Activated T-cell treated with anti-CD3 and anti-CD28 coated beads, Interleukin-2, amount 50 U/mL, for 48 hours (primary cell): ENCODE data around the gene POU5F1.
A peak's percentile ranks its signal among the peaks of the same experiment; 100 is the strongest.
"Not testable (repeated sequence)": the region's sequence is repeated elsewhere in the genome, so short reads cannot be mapped to it uniquely, and the experiment has no call there.

Experiments
- DNase-seq, 2 experiments: peaks; one replicate each; pipeline ENCODE4 v3.0.0-alpha.2; 2020

The POU5F1 gene

GRCh38 chr6:31190488-31190887 is 20.0 kb upstream of the POU5F1 start:
- DNase-seq = no peak

DNA sequence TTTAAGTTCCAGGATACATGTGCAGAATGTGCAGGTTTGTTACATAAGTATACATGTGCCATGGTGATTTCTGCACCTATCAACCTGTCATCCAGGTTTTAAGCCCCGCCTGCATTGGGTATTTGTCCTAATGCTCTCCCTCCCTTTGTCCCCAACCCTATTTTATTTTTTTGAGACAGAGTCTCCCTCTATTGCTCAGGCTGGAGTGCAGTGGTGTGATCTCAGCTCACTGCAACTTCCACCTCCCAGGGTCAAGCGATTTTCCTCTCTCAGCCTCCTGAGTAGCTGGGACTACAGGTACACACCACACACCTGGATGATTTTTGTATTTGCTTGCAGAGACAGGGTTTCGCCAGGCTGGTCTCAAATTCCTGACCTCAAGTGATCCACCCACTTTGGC is 18.7 kb upstream of the POU5F1 start:
- not testable (repeated sequence) for DNase-seq

DNA sequence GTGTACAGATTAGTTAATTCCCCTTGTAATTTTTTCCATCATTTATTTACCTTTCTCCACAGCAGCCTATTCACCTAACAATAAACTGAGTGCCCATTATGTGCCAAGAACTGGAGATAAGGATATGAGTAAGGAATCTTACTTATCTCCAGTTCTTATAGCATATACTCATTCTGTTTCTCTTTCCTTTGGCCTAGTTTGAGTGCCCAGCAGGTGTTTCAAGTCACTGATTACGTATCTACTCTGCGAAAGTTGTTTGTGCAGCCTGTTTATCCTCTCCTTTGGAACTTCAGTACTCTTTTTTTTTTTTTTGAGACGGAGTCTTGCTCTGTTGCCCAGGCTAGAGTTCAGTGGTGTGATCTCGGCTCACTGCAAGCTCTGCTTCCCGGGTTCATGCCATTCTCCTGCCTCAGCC is 17.3 kb upstream of the POU5F1 start:
- DNase-seq = no peak

GRCh38 chr6:31186052-31186734 is 15.7 kb upstream of the POU5F1 start:
- DNase-seq = no peak

DNA sequence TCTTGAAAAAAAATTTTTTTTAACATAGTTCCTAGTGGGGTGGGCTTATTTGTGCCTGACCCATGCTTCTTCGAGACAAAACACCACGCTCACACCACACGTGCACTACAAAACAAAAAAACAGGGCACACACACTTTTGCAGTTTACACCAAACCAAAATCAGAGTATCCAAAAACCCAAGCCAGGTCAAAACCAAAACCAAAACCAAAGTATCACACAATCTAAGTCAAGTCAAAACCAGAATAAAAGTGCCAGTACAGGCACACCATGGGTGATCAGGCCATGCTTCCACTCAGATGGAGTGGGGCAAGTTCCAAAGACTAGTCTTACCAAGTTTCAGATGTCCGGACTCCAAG is 15.2 kb upstream of the POU5F1 start:
- DNase-seq = not testable (repeated sequence)

GRCh38 chr6:31183859-31184258 is 13.4 kb upstream of the POU5F1 start:
- not testable (repeated sequence) for DNase-seq

- DNase-seq = not testable (repeated sequence)
These were observed 12.8 kb upstream of the POU5F1 start for GRCh38 chr6:31183287-31183686.

GRCh38 chr6:31180500-31180899 is 10.0 kb upstream of the POU5F1 start:
- DNase-seq = peak; percentile 57 to 64

DNA sequence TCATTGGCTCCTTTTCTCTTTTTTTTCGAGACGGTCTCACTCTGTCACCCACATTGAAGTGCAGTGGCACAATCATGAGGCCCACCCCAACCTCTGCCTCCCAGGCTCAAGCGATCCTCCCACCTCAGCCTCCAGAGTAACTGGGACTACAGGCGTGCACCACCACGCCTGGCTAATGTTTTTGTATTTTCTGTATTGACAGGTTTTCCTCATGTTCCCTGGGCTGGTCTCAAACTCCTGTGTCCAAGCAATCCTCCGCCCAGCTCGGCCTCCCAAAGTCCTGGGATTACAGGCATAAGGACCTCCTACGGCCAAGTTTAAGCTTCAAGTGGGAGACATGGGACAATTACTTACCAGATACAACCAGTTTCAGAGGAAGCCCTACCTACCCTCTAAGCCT is 9.4 kb upstream of the POU5F1 start:
- no peak for DNase-seq

DNA sequence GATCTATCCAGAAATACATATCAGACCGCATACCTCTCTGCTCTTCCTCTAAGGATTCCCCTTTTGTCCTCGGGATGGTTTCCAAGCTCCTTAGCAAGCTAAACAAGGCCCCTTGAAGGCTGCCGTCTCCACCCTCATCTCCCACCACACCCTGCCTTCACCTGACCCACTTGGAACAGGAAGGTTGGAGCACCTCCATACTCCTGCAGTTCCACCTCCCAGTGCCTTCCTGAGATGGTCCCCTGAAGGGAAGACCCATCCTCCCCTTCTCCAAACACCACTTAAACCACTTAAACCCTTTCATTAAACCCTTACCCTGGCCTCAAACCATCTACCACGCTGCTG is 8.5 kb upstream of the POU5F1 start:
- no peak for DNase-seq

DNA sequence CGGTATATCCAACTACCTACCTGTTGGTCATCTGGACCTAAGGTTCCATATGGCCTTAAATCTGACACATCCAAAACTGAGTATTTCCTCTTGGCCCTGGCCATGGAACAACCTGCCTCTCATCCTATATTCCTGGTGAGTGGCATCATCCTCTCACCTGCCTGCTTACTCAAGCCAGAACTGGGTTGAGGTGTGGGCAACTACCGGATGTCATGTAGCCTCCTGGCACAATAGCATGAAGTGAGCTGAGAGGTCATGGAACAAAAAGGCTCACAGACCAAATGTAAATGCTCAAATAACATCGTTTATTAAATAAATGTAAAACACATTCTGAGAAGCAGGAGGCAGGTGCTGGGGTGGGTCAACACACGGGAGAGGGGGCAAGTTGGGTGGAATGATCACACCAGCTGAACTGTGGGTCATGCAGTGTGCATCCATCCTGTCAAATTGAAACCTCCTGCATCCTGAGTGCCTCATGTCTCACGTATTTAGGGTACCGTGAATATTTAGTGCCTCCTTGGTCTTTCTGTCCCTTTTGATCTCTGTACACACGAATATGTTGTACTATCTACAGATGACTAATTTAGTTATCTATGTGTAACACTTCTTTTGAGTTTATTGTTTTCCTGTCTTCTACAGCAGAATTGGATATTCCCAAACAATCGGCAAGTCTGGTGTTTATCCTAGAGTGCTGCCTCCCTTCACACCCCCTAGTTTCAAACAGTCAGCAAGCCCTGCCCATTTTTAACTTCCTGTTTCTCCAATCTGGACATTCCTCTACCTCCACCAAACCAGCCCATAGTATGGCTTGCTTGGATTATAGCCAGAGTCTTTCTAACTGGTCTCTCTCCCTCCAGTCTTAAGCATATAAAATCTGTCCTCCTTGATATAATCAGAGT is 7.9 kb upstream of the POU5F1 start:
- no peak for DNase-seq

GRCh38 chr6:31175971-31176370 is 5.5 kb upstream of the POU5F1 start:
- no peak for DNase-seq

GRCh38 chr6:31174378-31174777 is 3.9 kb upstream of the POU5F1 start:
- DNase-seq = no peak

DNA sequence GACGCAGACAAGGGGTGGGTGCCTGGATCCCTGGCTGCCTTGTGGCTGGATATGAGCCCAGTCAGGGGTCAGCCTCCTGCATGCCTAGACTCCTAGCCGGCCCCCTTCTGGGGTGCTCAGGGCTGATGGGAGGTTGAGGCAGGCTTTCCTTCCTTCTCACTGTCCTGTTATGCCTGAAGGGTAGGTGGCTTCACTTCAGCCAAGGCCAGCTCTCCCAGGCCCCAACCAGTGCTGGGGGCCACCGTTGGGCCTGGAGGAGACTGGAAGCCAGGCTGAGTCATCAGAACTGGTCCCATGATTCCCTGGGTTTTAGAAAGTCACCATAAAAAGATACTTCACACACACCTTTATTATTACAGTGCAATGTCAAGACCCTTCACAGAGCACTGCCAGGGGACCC is 2.9 kb upstream of the POU5F1 start:
- DNase-seq = no peak

DNA sequence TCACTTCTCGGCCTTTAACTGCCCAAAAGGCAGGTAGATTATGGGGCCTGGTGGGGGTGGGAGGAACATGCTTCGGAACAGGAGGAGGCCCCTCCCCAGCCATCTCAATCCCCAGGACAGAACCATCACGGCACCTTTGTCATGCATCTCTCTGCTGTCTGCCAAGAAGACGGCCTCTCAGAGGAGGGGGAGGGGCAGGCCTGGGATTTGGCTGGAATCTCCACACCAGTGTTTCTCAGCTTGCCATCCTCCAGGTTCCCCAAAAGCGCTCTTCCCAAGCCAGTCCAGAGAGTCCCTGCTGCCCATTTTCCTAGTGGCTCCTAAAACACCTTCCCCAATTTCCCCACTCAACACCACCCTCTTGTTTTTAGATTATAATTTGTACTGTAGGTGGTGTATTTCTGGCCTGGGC is 2.5 kb upstream of the POU5F1 start:
- DNase-seq = no peak

DNA sequence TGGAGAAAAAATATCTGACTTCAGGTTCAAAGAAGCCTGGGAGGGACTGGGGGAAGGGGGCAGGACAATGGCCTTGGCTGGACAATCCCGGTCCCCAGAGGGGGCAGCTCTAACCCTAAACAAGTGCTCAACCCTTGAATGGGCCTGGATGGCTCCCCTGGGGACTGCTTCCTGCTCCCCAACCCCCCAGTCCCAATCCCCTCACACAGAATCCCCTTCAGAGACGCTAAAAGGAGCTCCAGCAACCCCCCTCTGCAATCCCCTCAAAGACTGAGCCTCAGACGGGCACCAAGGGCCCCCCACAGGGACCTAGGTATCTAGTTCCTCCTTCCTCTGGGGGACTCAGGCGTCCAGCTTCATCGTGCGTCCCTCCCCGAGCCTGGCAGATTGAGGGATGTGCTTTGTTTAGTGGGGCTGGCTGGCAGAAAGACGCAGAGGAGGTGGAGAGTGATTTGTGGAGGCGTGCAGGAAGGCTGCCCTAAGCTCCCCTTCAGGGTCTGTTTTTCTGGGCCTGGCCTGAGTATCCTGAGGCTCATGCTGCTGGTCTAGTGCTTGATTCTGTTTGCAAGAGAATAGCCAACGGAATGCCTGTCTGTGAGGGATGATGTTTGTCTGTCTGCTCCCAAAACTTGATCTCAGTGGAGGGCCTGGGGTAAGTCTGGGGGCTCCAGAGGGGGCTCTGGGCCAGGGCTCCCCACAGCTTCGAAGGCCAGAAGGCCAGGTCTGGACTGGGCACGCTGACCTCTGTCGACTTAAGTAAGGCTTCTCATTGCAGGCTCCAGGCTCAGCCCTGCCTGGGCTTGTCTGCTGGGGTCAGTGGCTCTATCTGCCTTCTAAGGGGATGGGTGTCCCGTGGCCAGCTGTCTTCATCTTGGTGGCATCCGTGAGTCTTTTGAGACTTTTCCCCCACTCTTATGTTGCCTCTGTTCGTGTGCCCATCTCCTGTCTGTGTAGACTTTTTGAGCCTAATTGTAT is 1.7 kb upstream of the POU5F1 start:
- DNase-seq = no peak

DNA sequence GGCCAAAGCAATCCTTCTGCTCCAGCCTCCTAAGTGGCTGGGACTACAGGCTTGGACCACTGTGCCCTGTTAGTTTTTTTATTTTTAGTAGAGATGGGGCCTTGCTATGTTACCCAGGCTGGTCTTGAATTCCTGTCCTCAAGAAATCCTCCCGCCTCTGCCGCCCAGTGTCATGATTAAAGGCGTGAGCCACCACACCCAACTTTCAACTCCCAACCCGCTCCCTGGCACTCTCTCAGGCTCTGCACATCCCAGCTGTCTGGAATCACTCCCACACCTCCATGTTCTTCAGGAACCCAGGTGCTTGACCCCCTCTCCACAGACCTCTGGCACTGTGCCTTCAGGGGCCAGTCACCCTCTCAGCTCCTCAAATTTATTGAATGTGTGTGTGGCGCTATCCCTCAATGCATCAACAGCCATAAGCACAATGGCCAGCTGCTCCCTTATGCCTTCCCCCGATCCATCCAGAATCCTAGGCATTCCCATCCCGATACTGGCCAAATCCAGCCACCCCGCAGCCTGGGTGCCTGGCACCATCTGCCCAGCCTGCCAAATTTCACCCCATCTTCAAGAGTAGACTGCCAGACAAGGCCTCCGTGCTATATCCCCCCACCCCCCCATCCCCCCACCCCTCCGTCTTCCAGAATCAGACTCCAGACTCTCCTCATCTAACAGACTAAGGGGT is 647 bp upstream of the POU5F1 start:
- DNase-seq = no peak

GRCh38 chr6:31169858-31170599 is 453 bp downstream of the POU5F1 start:
- DNase-seq = not testable (repeated sequence)

DNA sequence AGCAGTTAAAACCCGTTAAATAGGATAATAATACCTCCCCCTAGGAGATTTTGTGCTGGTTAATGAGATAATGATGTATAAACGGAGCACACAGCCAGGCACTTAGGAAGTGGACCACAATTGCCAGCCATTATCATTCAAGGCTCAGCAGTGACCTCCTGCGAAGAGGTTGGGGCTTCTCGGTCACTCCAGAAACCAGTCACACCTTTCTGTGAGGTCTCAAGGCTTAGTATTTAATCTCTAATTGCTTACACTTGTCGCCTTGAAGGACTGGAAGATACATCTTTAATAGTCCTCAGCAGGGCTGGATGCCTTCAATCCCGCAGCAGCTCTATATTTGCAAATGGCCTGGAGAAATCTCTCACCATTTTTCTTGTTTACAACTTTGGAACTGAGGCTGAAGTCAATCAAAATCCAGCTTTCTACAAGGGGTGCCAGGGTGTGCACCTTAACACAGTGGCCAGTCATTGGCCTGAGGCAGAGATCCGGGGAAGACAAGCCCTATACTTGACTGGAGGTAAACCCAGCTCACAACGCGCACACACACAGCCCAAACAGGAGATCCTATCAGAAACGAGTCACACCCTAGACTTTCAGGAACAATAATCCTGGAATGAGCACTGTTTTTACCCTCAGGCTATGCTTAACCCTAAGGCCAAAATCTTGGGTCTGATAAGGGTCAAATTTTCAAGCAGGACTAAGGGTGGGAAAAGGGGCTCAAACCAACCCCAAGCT is 1.2 kb downstream of the POU5F1 start:
- no peak for DNase-seq

DNA sequence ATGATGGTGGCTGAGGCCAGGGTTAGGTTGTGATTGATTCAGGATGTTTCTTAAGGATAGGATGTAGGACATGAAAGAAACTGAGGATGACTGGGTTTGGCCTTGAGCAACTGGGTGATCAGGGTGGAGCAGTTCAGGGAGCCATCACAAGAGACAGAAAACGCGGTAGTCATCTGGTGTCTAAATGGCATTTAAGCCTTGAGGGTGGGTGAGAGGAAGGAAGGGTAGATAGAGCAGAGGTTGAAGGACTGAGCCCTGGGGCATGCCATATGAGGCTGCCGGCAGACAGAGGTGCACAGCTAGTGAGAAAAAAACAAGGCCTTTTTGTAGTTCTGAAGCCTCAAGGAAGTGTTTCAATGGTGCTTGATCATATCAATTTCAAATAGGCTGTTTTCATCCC is 1.9 kb downstream of the POU5F1 start:
- DNase-seq = no peak

GRCh38 chr6:31165986-31166385 is 4.5 kb downstream of the POU5F1 start:
- DNase-seq = no peak
